RPMI8226 (cell line): ENCODE measurements around the gene FGR.

Source experiments
- DNase-seq: peaks from one replicate; pipeline ENCODE4 v3.0.0-alpha.2; 2015

FGR gene

GRCh38 chr1:27600498-27601175 lies 34.3 kb downstream of the FGR start:
- DNase-seq: no peak

GRCh38 chr1:27599605-27600497 lies 35.1 kb downstream of the FGR start:
- no peak for DNase-seq

DNA sequence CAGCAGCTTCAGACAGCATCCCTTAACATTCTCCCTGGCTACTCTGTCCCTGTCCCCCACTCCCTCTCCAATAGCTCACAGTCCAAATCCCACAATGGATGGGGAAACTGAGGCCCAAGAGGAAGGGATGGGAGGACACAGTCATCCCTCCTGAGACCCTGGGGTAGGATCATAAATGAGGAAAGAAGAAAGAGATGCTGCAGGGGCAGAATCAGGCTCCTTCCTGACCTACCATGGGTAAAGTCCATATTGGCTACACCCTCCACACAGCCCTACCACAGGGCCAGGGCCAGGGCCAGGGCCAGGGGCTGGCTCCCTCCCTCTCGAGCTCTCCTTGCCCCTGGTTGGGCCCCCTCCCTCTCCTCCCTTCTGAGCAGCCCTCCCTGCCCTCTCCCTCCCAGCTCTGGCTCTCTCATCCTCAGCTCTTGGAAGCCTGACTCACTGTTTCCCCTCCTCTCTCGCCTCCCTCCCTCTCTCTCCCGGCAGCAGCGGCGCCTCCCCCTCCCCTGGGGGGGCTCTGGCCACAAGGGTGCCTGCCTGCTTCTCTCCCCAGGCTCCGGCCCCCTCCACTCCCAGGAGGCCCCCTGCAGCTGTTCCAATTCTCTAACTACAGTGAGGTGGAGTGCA lies 36.0 kb downstream of the FGR start:
- no peak for DNase-seq

DNA sequence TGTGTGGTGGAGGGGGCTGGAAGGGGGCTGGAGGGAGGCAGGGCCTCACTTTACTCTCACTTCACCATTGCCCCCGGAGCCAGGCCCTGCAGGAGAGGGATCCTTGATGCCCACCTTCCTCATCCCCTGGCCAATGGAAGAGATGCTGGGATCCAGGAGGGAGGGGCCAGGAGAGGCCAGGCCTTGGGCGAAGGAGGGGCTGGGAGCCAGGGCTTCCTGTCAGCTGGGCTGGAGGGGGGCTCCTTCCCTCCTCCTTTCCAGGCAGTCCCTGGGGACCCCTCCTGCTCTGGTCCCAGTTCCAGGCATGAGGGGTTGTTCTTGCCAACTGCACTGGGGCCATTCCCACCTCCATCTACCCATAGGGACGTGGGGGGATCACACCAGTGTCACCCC lies 36.7 kb downstream of the FGR start:
- DNase-seq: no peak

GRCh38 chr1:27597516-27598294 lies 37.3 kb downstream of the FGR start:
- no peak for DNase-seq

DNA sequence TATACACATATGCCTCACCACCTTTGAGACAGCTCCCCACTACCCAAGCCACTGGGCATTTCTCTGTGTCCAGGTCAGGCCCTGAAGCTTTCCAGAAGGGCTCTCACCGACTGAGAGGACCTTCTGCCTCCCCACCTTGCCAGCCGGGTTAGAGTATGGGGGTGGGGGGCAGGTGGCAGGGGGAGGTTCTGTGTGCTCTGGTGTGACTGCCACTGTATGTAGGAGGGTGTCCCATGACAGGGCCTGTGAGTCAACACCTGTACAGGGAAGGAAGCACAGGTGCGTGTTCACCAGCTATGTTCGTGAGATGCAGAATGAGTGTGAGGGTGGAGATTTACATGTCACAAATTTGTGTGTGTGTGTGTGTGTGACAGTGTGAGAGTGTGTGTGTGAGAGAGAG lies 38.0 kb downstream of the FGR start:
- DNase-seq: no peak

DNA sequence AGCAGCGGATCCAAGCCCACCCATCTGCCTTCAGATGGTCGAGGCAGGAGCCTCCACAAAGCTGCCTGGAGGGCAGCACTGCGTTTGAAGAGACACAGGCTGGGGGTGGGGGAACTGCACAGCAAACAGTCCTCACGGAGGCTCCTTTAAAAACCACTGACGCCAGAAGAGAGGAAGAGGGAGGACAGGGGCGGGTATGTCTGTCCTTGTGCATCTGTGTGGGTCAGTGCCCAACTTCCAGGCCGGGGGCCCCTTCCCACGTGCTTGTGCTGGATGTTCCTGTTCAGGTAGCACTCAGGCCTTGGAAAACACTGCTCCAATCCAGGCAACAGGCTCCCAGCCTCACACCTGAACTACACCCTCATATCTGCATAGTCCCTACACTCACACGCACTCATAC lies 38.7 kb downstream of the FGR start:
- no peak for DNase-seq

- no peak for DNase-seq
These were observed 39.4 kb downstream of the FGR start for GRCh38 chr1:27595597-27595996.

- DNase-seq: no peak
These were observed 40.1 kb downstream of the FGR start for GRCh38 chr1:27594564-27595510.

GRCh38 chr1:27593678-27594563 lies 41.1 kb downstream of the FGR start:
- DNase-seq: no peak

GRCh38 chr1:27592931-27593677 lies 41.9 kb downstream of the FGR start:
- DNase-seq: no peak

DNA sequence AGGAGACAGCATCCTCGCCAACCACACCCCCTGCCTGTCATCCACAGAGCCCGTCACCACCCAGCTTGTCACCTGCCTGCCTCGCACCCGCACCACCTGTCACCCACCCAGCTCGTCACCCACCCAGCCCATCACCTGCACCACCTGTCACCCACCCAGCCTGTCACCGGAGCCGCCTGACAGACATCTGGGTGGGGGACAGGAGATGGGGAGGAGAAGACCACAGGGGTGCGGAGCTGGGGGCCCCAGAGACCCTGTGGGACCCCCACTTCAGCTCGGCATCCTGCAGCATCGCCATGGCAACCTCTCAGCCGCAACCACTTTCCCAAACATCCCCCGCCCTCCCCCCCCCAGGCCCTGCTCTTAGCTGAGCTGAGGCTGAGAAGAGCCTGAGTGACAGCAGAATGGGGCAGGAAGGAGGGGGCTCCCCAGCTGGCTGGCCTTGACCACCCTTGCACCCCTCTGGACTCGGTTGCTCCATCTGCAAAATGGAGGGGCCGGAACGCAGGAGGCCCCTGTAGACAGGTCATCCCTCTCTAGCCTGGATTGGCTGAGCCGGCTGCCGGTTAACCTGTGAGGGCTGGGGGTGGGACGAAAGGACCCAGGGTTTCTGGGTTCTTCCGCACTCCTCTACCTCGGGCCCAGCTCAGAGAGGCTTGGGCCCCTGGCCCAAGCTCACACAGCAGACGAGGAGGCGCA lies 42.6 kb downstream of the FGR start:
- DNase-seq: no peak

- DNase-seq: peak; percentile 28
These were observed 43.4 kb downstream of the FGR start for GRCh38 chr1:27591622-27592021.

- DNase-seq: no peak
These were observed 44.0 kb downstream of the FGR start for GRCh38 chr1:27590917-27591508.

DNA sequence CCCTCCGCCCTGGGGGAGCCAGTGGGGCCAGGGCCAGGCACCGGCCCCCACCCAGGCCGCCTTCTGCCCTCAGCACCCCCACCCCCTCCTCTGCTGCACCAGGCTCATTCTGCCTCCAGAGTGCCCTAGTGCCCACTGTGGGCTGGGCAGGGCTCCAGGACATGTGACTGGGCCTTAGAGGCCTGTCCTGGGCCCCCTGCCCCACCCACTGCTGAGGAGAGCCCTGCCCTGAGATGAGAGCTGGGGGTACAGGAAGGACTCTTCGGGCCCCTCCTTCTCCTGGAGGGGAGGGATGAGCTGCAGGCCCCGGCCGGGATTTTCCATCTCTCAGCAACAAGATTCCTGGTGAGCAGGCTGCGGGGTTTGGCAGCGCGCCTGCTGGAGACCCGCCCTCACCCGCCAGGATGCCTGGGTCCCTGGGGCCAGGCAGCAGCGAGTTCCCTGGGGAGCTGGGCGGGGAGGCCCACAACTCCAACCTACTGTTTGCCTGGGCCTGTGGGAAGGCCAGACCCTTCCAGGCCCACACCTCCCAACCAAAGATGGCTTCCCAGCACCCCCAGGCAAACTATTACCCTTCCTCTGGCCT lies 45.1 kb downstream of the FGR start:
- no peak for DNase-seq

GRCh38 chr1:27589441-27589840 lies 45.5 kb downstream of the FGR start:
- DNase-seq: no peak

GRCh38 chr1:27588256-27589232 lies 46.4 kb downstream of the FGR start:
- DNase-seq: no peak
